ENCODE data around the gene ESM1.

Gene ESM1, protein sequence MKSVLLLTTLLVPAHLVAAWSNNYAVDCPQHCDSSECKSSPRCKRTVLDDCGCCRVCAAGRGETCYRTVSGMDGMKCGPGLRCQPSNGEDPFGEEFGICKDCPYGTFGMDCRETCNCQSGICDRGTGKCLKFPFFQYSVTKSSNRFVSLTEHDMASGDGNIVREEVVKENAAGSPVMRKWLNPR

DNA sequence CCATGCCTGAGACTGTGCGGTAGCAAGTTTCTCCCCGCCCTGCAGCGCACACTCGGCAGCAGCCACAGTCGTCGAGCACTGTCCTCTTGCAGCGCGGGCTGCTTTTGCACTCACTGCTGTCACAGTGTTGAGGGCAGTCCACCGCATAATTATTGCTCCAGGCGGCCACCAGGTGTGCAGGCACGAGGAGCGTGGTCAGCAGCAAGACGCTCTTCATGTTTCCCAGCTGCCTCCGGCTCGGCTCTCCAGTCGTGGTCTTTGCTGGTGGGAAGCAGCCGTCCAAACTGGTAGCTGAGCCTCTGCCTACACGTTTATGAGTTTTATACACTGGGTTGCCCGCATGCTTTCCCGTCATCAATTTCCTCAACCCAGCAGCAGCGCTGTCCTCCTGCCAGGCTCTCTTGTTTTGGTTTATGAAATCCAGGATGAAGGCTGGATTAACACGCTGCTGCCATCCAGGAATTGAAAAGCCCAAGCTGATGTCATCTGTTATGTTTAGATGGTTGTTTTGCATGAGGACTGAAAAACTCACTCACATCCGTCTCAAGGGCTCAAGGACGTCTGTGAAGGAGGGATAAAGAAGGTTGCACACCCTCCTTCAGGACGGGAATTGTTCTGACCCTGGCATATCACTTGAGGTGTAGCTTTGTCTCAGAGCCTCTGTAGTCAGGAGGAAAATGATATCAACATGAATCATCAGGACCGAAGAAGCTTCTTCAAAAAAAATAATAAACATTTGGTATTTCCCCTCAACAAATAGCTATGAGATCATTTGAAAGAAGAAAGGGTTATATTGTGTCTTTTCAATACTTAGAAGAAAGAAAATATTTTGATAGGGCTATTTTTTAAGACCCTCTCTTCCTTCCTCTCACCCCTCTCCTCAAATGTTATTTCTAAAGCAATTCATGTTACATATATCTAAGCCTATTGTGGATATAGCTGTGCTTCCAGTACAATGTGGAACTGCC is at the start of gene ESM1:
ESM1 (minus strand) TSS at position 293 of the 968 bp plus-strand sequence; CDS start at position 217, 76 bp downstream.
- TF ChIP-seq, protein P1, sequence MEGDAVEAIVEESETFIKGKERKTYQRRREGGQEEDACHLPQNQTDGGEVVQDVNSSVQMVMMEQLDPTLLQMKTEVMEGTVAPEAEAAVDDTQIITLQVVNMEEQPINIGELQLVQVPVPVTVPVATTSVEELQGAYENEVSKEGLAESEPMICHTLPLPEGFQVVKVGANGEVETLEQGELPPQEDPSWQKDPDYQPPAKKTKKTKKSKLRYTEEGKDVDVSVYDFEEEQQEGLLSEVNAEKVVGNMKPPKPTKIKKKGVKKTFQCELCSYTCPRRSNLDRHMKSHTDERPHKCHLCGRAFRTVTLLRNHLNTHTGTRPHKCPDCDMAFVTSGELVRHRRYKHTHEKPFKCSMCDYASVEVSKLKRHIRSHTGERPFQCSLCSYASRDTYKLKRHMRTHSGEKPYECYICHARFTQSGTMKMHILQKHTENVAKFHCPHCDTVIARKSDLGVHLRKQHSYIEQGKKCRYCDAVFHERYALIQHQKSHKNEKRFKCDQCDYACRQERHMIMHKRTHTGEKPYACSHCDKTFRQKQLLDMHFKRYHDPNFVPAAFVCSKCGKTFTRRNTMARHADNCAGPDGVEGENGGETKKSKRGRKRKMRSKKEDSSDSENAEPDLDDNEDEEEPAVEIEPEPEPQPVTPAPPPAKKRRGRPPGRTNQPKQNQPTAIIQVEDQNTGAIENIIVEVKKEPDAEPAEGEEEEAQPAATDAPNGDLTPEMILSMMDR (IDR thresholded peaks at IDR 0.05; ENCODE audit: low read depth, low read length, poor library complexity, severe bottlenecking) = no peak
- H3K27ac ChIP-seq (ENCODE audit: low read depth, low read length) = no peak within 1 kb of the TSS
- no peak within 1 kb of the TSS for H3K4me3 ChIP-seq (ENCODE audit: low read length)
- no peaks in the 10 kb centered on the region for H3K27me3 ChIP-seq (ENCODE audit: control insufficient read depth, low read length)
- H3K79me2 ChIP-seq (ENCODE audit: control insufficient read depth, low read length) = no peaks in the 10 kb centered on the region
- no peaks in the 10 kb centered on the region for H3K9me3 ChIP-seq (ENCODE audit: control insufficient read depth, insufficient read depth, low read length)
- no peak within 1 kb of the TSS for H3K4me2 ChIP-seq (ENCODE audit: low read length)
- H3K9me2 ChIP-seq (replicated peaks; ENCODE audit: control insufficient read depth, low read length) = no peaks in the 10 kb centered on the region
- no peaks in the 10 kb centered on the region for H3K4me1 ChIP-seq (ENCODE audit: control insufficient read depth, low read length)
- no peaks in the 10 kb centered on the region for H4K20me1 ChIP-seq (ENCODE audit: control insufficient read depth, insufficient read depth, low read depth, low read length)
- no peaks in the 10 kb centered on the region for H3K36me3 ChIP-seq (ENCODE audit: control insufficient read depth, low read length)
- no peaks in the 10 kb centered on the region for H3F3A ChIP-seq (ENCODE audit: control insufficient read depth, insufficient read depth)

DNA sequence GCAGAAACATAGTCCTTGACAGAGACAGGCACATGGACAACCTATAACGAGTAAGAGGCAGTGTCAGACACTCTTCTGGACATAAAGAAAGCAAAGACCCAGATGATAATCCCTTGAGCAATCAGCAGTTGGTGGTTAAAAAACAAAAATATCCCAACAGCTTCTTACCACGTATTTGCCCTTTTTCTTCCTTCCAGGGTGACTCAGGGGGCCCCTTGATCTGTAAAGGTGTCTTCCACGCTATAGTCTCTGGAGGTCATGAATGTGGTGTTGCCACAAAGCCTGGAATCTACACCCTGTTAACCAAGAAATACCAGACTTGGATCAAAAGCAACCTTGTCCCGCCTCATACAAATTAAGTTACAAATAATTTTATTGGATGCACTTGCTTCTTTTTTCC is 48.2 kb upstream of the ESM1 start:
- H3K4me3 ChIP-seq (ENCODE audit: low read length) = no peak overlapping the region
- H3K4me1 ChIP-seq (ENCODE audit: control insufficient read depth, low read length) = no peaks in the 10 kb centered on the region
- no peaks in the 10 kb centered on the region for H4K20me1 ChIP-seq (ENCODE audit: control insufficient read depth, insufficient read depth, low read depth, low read length)
- no peaks in the 10 kb centered on the region for H3K36me3 ChIP-seq (ENCODE audit: control insufficient read depth, low read length)
- TF ChIP-seq, protein P1 (IDR thresholded peaks at IDR 0.05; ENCODE audit: low read depth, low read length, poor library complexity, severe bottlenecking) = no peak
- no peak for TF ChIP-seq EZH2phosphoT487 (IDR thresholded peaks at IDR 0.05; ENCODE audit: borderline replicate concordance, low read length)
- no peaks in the 10 kb centered on the region for H3F3A ChIP-seq (ENCODE audit: control insufficient read depth, insufficient read depth)
- no peaks in the 10 kb centered on the region for H3K79me2 ChIP-seq (ENCODE audit: control insufficient read depth, low read length)
- H3K27ac ChIP-seq (ENCODE audit: low read depth, low read length) = no peak overlapping the region
- no peaks in the 10 kb centered on the region for H3K9me2 ChIP-seq (replicated peaks; ENCODE audit: control insufficient read depth, low read length)
- no peaks in the 10 kb centered on the region for H3K9me3 ChIP-seq (ENCODE audit: control insufficient read depth, insufficient read depth, low read length)
- no peak overlapping the region for H3K4me2 ChIP-seq (ENCODE audit: low read length)
- H3K27me3 ChIP-seq (ENCODE audit: control insufficient read depth, low read length) = no peaks in the 10 kb centered on the region

DNA sequence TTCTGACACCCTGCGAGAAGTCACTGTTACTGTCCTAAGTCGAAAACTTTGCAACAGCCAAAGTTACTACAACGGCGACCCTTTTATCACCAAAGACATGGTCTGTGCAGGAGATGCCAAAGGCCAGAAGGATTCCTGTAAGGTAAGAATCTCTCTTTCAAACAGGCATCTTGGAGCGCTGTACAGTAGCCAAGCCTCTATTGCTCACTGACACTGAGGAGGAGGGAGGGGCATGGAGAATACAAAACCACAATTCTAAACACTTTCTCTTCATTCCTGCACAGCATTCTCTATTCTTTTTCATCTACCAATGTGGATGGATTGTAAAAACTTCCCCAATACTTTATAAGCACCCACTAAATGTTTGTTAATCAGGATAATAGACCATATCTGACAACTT is 46.1 kb upstream of the ESM1 start:
- Histone ChIP-seq H3F3A (ENCODE audit: control insufficient read depth, insufficient read depth) (no peaks in the 10 kb centered on the region), H3K27me3 (ENCODE audit: control insufficient read depth, low read length) (no peaks in the 10 kb centered on the region), H3K4me1 (ENCODE audit: control insufficient read depth, low read length) (no peaks in the 10 kb centered on the region), H3K79me2 (ENCODE audit: control insufficient read depth, low read length) (no peaks in the 10 kb centered on the region), H3K9me2 (replicated peaks; ENCODE audit: control insufficient read depth, low read length) (no peaks in the 10 kb centered on the region), H3K9me3 (ENCODE audit: control insufficient read depth, insufficient read depth, low read length) (no peaks in the 10 kb centered on the region), H3K36me3 (ENCODE audit: control insufficient read depth, low read length) (no peaks in the 10 kb centered on the region), H3K4me2 (ENCODE audit: low read length) (no peak overlapping the region), H4K20me1 (ENCODE audit: control insufficient read depth, insufficient read depth, low read depth, low read length) (no peaks in the 10 kb centered on the region), H3K4me3 (ENCODE audit: low read length) (no peak overlapping the region), H3K27ac (ENCODE audit: low read depth, low read length) (no peak overlapping the region)
- TF ChIP-seq EZH2phosphoT487 (IDR thresholded peaks at IDR 0.05; ENCODE audit: borderline replicate concordance, low read length) = no peak
- TF ChIP-seq, protein P1 (IDR thresholded peaks at IDR 0.05; ENCODE audit: low read depth, low read length, poor library complexity, severe bottlenecking) = no peak

Measured in DOHH2 (cell line).